ENCODE results near the gene ASS1.

GRCh38 chr9:130531670-130532069, 86.9 kb downstream of the ASS1 start:
- no peak for TF ChIP-seq CTCF (conservative IDR thresholded peaks at IDR 0.05; ENCODE audit: low read depth, low read length)
- TF ChIP-seq EZH2 (IDR thresholded peaks at IDR 0.05; ENCODE audit: borderline replicate concordance, low read depth, low read length, poor library complexity, severe bottlenecking), result no peak
